GM12801 (cell line): ENCODE data around the gene JAG1.

Experiments used
- TF ChIP-seq, protein P1 (sequence below): IDR thresholded peaks from one replicate; pipeline ENCODE4 v1.5.1; 2011; ENCODE audit warnings: control low read depth; ENCODE audit not compliant: insufficient read length; ENCODE audit errors: extremely low read depth

The JAG1 gene

DNA sequence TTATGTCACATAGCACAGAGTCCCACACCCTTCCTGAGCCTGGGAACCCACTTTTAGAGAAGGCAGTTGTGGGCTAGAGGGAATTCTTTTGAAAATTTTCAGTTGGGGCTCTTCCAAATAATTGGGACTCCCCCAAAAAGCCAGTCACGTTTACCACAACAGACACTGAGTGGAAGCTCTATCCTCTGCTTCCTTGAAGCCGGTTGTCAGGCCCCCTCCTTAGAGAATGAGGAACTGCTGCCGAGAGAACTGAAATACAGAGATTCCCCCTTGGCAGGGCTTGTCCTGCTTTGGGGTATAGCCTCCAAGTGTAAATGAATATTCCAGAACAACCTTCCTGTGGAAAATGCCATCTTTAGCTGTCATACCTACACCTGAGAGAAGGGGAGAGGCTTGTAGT lies 2.7 kb upstream of the JAG1 start:
- TF ChIP-seq, protein P1, sequence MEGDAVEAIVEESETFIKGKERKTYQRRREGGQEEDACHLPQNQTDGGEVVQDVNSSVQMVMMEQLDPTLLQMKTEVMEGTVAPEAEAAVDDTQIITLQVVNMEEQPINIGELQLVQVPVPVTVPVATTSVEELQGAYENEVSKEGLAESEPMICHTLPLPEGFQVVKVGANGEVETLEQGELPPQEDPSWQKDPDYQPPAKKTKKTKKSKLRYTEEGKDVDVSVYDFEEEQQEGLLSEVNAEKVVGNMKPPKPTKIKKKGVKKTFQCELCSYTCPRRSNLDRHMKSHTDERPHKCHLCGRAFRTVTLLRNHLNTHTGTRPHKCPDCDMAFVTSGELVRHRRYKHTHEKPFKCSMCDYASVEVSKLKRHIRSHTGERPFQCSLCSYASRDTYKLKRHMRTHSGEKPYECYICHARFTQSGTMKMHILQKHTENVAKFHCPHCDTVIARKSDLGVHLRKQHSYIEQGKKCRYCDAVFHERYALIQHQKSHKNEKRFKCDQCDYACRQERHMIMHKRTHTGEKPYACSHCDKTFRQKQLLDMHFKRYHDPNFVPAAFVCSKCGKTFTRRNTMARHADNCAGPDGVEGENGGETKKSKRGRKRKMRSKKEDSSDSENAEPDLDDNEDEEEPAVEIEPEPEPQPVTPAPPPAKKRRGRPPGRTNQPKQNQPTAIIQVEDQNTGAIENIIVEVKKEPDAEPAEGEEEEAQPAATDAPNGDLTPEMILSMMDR: no peak

DNA sequence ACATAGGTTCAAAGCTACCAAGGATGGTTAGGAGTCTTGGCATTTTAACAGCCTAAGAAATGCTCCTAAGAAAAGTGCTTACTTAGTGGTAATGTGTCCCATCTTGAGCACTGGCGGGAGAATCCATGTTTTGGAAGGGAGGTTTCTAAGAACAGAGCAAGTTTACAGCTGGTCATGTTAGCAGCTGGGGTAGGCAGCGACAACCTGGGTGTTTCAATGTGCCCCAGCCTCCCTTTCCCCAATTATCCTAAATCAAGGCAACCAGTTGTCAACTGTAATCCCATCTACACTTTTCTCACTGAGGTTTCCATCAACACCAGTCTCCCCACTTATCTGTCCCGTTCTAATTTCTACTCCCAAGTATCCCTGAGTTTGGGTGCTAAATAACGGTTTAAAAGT lies 1.6 kb upstream of the JAG1 start:
- TF ChIP-seq, protein P1: no peak

DNA sequence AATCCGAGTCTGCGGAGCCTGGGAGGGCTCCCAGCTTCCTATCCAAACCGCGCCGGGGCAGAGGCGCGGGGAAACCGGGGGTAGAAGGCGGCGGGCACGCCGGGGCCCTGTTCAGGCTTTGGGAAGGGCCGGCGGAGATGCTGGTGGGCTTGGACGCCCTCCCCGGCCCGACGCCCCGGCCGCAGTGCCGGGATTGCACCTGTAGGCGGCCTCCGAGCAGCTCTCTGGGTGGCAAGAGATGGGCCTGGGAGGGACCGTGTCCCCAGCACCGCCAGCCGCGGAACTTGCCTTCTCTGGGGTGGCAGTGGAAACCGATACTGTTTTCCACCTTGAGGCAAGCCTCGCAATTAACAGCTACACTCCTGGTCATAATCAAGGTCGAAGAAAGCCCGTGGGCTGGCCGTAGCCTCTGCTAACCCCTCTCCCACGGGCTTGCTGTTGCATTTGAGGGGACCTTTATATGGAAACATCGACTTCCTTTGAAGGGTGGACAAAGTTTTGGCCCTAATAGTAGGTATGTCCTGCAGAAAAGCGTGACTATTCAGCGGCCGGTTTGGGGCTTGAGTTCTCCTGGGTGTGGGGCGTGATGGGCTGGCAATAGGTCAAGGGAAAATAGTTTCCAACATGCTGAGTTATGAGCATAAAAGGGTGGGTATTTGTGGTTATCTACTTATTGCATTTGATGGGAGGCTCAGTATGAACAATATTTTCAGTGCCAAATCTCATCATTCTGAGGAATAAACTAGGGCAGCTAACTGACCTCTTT lies 1.1 kb upstream of the JAG1 start:
- TF ChIP-seq, protein P1: no peak

DNA sequence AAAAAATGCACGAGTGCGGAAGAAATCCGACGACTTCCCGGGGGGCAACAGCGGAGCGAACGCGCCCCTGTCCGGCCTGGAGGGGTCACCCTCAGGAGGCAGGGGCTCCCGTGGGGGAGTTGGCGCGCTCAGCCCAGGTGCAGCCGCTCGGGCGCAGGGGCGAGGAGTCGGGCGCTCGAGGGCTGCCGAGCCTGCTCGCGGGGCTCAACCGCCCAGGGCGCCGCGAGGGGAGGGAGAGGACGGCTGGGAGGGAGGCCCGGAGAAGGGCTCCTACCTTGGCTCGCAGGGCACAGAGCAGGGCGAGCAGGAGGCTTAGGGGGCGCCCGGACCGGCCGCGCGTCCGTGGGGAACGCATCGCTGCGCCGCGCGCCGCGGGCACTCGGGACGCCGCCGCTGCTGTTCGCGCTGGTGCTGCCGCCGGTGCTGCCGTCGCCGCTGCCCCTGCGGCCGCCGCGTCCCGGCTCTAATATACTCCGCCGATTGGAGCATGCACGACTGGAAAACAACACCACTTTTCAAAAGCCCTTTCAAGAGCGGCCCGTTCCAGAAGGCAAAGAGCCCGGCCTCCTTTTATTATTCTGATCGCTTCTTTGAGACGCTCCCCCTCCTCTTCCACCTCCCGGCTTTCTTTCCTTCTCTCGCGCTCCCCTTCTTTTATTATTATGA lies 490 bp downstream of the JAG1 start:
- TF ChIP-seq, protein P1: no peak

DNA sequence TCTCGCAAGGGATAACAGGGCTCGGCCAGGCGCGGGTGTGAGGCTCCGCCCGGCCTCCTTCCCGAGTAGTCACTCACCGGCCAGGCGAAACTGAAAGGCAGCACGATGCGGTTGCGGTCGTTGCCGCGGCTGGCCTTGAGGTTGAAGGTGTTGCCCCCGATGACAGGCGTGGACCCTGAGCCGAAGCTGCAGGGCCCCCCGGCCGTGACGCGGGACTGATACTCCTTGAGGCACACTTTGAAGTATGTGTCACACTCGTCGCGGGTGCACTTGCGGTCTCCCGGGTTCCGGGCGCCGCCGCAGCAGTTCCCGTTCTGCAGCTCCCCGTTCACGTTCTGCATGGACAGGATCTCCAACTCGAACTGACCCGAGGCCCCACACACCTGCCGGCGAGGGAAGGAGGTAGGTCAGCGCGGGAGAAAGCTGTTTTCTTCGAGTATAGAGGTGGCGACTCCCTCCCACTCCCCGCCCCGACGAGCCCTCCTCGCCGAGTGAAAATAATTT lies 1.1 kb downstream of the JAG1 start:
- TF ChIP-seq, protein P1: no peak

DNA sequence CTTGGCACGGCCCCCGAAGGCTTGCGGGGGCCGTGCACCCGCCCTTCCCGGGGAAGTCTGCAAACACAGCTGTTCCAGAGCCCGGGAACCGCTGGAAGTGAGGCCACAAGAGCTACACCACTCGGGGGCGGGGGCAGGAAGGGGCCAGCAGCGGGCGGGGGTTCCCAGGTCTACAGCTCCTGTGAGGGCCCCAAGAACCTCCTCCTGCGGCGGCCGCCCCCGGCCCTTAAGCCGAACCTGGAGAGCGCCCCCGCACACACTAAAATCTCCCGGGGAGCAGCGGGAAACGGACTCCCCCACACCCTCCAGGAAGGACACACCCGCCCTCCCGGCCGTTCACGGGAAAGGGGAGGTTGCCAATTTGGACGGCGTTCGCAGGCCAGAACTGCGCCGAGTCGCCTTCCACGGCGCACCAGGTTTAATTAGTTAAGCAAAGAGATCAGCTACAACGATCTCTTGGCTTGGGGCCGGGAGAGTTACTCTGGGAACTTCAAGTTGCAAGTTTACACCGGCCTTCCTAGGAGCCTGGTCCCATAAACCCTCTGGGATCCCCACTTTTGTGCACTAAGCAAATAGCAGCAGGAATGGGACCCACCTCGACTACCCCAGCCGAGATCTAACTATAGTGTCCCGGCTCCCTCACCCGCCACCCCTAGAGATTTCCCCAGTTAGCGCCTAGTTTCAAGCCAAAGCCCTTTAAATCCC lies 1.7 kb downstream of the JAG1 start:
- TF ChIP-seq, protein P1: no peak

DNA sequence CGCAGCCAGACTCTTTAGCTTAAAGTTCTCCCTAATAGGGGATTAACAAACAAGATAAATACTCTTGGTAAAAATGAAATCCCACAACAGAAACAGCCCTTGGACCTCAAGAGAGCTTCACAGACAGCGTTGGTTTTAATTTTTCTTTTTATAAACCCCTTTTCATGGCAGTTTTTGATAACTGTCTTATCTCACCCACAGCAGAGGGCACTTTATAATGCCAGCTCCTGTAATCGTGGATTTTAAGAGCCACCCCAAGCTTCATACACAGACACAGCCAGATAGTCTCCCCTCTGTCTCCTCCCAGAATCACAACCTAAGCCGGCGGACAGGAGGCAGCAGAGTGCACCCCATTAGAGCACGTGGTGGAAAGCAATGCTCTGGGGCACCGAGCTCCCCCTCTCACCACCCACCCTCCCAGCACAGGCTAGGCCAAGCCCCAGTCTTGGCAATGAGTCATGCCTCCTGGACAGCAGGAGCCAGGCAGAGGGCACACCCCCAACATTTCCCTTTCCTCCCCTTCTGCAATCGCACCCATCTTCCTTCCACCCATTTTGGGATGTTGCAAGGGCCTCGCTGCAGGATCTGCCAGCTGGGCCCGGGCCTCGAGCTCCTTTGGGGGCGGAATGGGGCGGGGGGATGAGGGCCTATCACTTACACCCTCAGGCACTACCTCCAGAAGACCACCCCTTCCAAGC lies 2.4 kb downstream of the JAG1 start:
- TF ChIP-seq, protein P1: no peak
